Ishikawa (cell line): Measurements from ENCODE around the gene TMEM215.
A peak's percentile ranks its signal among the peaks of the same experiment; 100 is the strongest.

Source experiments
- CEBPB ChIP-seq: IDR thresholded peaks from 2 replicates; pipeline ENCODE4 v1.6.1; 2012
- CREB1 ChIP-seq: IDR thresholded peaks from 2 replicates; pipeline ENCODE4 v1.6.1; 2012; ENCODE audit warnings: low read depth
- EGR1 ChIP-seq: IDR thresholded peaks from 2 replicates; pipeline ENCODE4 v1.6.1; 2012
- EP300 ChIP-seq: IDR thresholded peaks from 2 replicates; pipeline ENCODE4 v1.6.1; 2012; ENCODE audit warnings: borderline replicate concordance
- FOXM1 ChIP-seq: IDR thresholded peaks from 2 replicates; pipeline ENCODE4 v1.6.1; 2012; ENCODE audit warnings: low read depth, borderline replicate concordance
- MAX ChIP-seq: IDR thresholded peaks from 2 replicates; pipeline ENCODE4 v1.6.1; 2012
- NFIC ChIP-seq: IDR thresholded peaks from 2 replicates; pipeline ENCODE4 v1.6.1; 2012
- RAD21 ChIP-seq: IDR thresholded peaks from 2 replicates; pipeline ENCODE4 v1.6.1; 2012; ENCODE audit warnings: low read depth
- REST ChIP-seq: IDR thresholded peaks from 2 replicates; pipeline ENCODE4 v1.6.1; 2012; ENCODE audit warnings: low read depth, mild to moderate bottlenecking
- TAF1 ChIP-seq: IDR thresholded peaks from 2 replicates; pipeline ENCODE4 v1.6.1; 2012; ENCODE audit warnings: low read depth, mild to moderate bottlenecking
- TCF12 ChIP-seq: IDR thresholded peaks from 2 replicates; pipeline ENCODE4 v1.6.1; 2012; ENCODE audit warnings: low read depth
- TEAD4 ChIP-seq: IDR thresholded peaks from 2 replicates; pipeline ENCODE4 v1.6.1; 2012
- USF1 ChIP-seq: IDR thresholded peaks from 2 replicates; pipeline ENCODE4 v1.6.1; 2012
- YY1 ChIP-seq: IDR thresholded peaks from 2 replicates; pipeline ENCODE4 v1.6.1; 2012; ENCODE audit warnings: low read depth
- ZBTB7A ChIP-seq: IDR thresholded peaks from 2 replicates; pipeline ENCODE4 v1.6.1; 2012; ENCODE audit warnings: low read depth

Gene TMEM215

GRCh38 chr9:32783168-32783891 lies at the start of gene TMEM215:
Gene TMEM215, plus strand, starts transcription at chr9:32783540. Its CDS starts 644 bp downstream, at chr9:32784184.
- no peak for TF ChIP-seq EP300
- TF ChIP-seq TCF12: no peak
- no peak for TF ChIP-seq RAD21
- no peak for TF ChIP-seq FOXM1
- TF ChIP-seq ZBTB7A: no peak
- TF ChIP-seq TAF1: no peak
- no peak for TF ChIP-seq CEBPB
- no peak for TF ChIP-seq TEAD4
- TF ChIP-seq EGR1: no peak
- TF ChIP-seq MAX: no peak
- no peak for TF ChIP-seq YY1
- no peak for TF ChIP-seq REST
- TF ChIP-seq NFIC: no peak
- no peak for TF ChIP-seq USF1
- TF ChIP-seq CREB1: no peak

GRCh38 chr9:32735476-32735875 lies 47.9 kb upstream of the TMEM215 start:
- TF ChIP-seq CREB1 (no peak), RAD21 (no peak), TEAD4 (no peak), TCF12 (no peak), CEBPB (no peak), NFIC (no peak)

GRCh38 chr9:32737378-32737777 lies 46.0 kb upstream of the TMEM215 start:
- TF ChIP-seq CREB1 (no peak), YY1 (no peak), CEBPB (no peak), TEAD4 (no peak)

- no peak for TF ChIP-seq TAF1
- TF ChIP-seq CREB1: no peak
- no peak for TF ChIP-seq CEBPB
- no peak for TF ChIP-seq REST
- no peak for TF ChIP-seq USF1
- TF ChIP-seq RAD21: no peak
- no peak for TF ChIP-seq TCF12
- TF ChIP-seq FOXM1: no peak
- TF ChIP-seq EGR1: no peak
- no peak for TF ChIP-seq YY1
These were observed 44.7 kb upstream of the TMEM215 start for GRCh38 chr9:32738501-32739172.

- TF ChIP-seq TEAD4 (no peak), CREB1 (no peak), ZBTB7A (no peak), REST (no peak), NFIC (peak; percentile 69), FOXM1 (no peak), CEBPB (peak; percentile 67)
These were observed 41.6 kb upstream of the TMEM215 start for GRCh38 chr9:32741706-32742105.
